Mammary epithelial cell (primary cell): ENCODE data around the gene NRTN.

Experiments used
- EZH2 ChIP-seq: IDR thresholded peaks from 2 replicates; pipeline ENCODE4 v1.6.1; 2012; ENCODE audit warnings: low read length, inconsistent platforms, borderline replicate concordance
- TF ChIP-seq, protein P1 (sequence below), 2 donors: IDR thresholded peaks in 1 of 2; conservative IDR thresholded peaks in 1 of 2; 2 replicates each; pipeline ENCODE4 v1.5.1; 2011 to 2012; ENCODE audit warnings: inconsistent platforms in 2 of 2, low read length in 2 of 2, mild to moderate bottlenecking in 2 of 2, control low read depth in 1 of 2, low read depth in 1 of 2; ENCODE audit not compliant: insufficient read depth in 1 of 2; ENCODE audit errors: extremely low read depth in 1 of 2

DNA sequence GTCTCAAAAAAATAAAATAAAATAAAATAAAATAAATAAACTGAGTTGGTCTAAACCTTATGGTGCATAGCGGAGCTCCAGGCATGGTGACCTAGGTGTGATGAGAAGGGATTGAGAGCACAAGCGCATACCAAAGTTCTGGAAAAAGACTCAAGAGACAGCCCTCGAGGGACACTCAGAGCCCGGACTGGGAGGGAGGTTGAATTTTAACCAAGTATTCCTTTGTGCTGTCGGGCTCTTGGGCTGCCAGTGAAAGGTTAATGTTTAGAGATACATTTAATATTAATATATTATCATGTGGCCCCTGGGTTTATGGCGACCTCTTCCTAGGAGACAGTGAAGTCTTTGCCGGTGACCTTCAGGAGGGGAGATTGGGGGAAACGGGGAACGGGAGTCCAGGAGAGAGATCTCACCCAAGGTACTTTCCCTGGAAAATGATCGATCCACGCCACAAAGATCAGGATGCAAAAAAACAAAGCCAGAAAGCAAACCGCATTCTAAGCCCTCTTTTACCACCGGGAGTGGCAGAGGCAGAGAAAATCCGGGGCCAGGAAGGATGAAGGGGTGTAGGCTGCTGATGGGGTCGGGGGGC, 33.0 kb downstream of the NRTN start:
- TF ChIP-seq, protein P1, sequence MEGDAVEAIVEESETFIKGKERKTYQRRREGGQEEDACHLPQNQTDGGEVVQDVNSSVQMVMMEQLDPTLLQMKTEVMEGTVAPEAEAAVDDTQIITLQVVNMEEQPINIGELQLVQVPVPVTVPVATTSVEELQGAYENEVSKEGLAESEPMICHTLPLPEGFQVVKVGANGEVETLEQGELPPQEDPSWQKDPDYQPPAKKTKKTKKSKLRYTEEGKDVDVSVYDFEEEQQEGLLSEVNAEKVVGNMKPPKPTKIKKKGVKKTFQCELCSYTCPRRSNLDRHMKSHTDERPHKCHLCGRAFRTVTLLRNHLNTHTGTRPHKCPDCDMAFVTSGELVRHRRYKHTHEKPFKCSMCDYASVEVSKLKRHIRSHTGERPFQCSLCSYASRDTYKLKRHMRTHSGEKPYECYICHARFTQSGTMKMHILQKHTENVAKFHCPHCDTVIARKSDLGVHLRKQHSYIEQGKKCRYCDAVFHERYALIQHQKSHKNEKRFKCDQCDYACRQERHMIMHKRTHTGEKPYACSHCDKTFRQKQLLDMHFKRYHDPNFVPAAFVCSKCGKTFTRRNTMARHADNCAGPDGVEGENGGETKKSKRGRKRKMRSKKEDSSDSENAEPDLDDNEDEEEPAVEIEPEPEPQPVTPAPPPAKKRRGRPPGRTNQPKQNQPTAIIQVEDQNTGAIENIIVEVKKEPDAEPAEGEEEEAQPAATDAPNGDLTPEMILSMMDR (conservative IDR thresholded peaks at IDR 0.05 in 1 of 2, IDR thresholded peaks at IDR 0.05 in 1 of 2; ENCODE audit: extremely low read depth in 1 of 2, insufficient read depth in 1 of 2, low read depth in 1 of 2, low read length in 2 of 2) = no peak
- TF ChIP-seq EZH2 = no peak
